ENCODE data around the gene CEP104.

The CEP104 gene

GRCh38 chr1:3762873-3763228 is 94.2 kb downstream of the CEP104 start:
- DNase-seq (ENCODE audit: low read depth): no peak

GRCh38 chr1:3762151-3762872 is 94.7 kb downstream of the CEP104 start:
- no peak for DNase-seq (ENCODE audit: low read depth)

All from stimulated activated CD4-positive, alpha-beta T cell treated with anti-CD3 and anti-CD28 coated beads, Interleukin-2, amount 100 ng/mL, for 4 hours (primary cell).